HEK293T (cell line): ENCODE data around the gene EXOC6B.

Experiments
- CTCF ChIA-PET: fragments of 350-600 bp; formaldehyde crosslinking; extraction: SDS; loops from one replicate; lab custom pipeline; 2021; ENCODE audit warnings: antibody characterized with exemption, inconsistent platforms; lab: Yijun Ruan, JAX
- POLR2A ChIA-PET: fragments of 350-600 bp; formaldehyde crosslinking; extraction: SDS; loops from one replicate; lab custom pipeline; 2020; ENCODE audit warnings: antibody characterized with exemption, inconsistent platforms; lab: Yijun Ruan, JAX
- DNase-seq: peaks from one replicate; pipeline ENCODE4 v3.0.0; 2012; ENCODE audit warnings: mixed read lengths; ENCODE audit errors: extremely low spot score
- ARNT ChIP-seq: fragments of 450-650 bp; IDR thresholded peaks from 2 replicates; pipeline ENCODE4 v1.6.1; 2017; ENCODE audit warnings: mild to moderate bottlenecking
- BHLHE40 ChIP-seq: fragments of 450-650 bp; IDR thresholded peaks from 2 replicates; pipeline ENCODE4 v1.6.1; 2016; ENCODE audit warnings: mild to moderate bottlenecking, moderate library complexity, borderline replicate concordance
- CTBP1 ChIP-seq: fragments of 450-650 bp; IDR thresholded peaks from 2 replicates; pipeline ENCODE4 v1.6.1; 2016; ENCODE audit warnings: borderline replicate concordance
- ELF4 ChIP-seq: fragments of 450-650 bp; IDR thresholded peaks from 2 replicates; pipeline ENCODE4 v1.6.1; 2017; ENCODE audit warnings: antibody characterized with exemption
- FOXA1 ChIP-seq: fragments of 450-650 bp; IDR thresholded peaks from 2 replicates; pipeline ENCODE4 v1.6.1; 2016; ENCODE audit warnings: mild to moderate bottlenecking
- FOXK2 ChIP-seq: fragments of 450-650 bp; IDR thresholded peaks from 2 replicates; pipeline ENCODE4 v1.6.1; 2016; ENCODE audit warnings: mild to moderate bottlenecking
- FOXM1 ChIP-seq: fragments of 450-650 bp; IDR thresholded peaks from 2 replicates; pipeline ENCODE4 v1.6.1; 2017; ENCODE audit warnings: mild to moderate bottlenecking, borderline replicate concordance
- HDGF ChIP-seq: fragments of 450-650 bp; IDR thresholded peaks from 2 replicates; pipeline ENCODE4 v1.6.1; 2017; ENCODE audit warnings: antibody characterized with exemption, borderline replicate concordance
- L3MBTL2 ChIP-seq: fragments of 450-650 bp; conservative IDR thresholded peaks from 2 replicates; pipeline ENCODE4 v1.6.1; 2016; ENCODE audit warnings: mild to moderate bottlenecking
- LEF1 ChIP-seq: fragments of 450-650 bp; IDR thresholded peaks from 2 replicates; pipeline ENCODE4 v1.6.1; 2017; ENCODE audit warnings: mild to moderate bottlenecking, borderline replicate concordance
- NFRKB ChIP-seq: fragments of 450-650 bp; IDR thresholded peaks from 2 replicates; pipeline ENCODE4 v1.6.1; 2016; ENCODE audit warnings: mild to moderate bottlenecking, moderate library complexity
- PKNOX1 ChIP-seq: fragments of 450-650 bp; IDR thresholded peaks from 2 replicates; pipeline ENCODE4 v1.6.1; 2016
- SP1 ChIP-seq: fragments of 450-650 bp; IDR thresholded peaks from 2 replicates; pipeline ENCODE4 v1.6.1; 2017
- SUZ12 ChIP-seq: fragments of 450-650 bp; IDR thresholded peaks from 2 replicates; pipeline ENCODE4 v1.6.1; 2016; ENCODE audit warnings: mild to moderate bottlenecking
- TARDBP ChIP-seq: fragments of 450-650 bp; IDR thresholded peaks from 2 replicates; pipeline ENCODE4 v1.6.1; 2016
- ZNF384 ChIP-seq: fragments of 450-650 bp; IDR thresholded peaks from 2 replicates; pipeline ENCODE4 v1.6.1; 2016

EXOC6B gene

GRCh38 chr2:72681016-72681995 lies 144.5 kb downstream of the EXOC6B start:
- CTCF ChIA-PET, result no interaction called here
- TF ChIP-seq SUZ12 (no peak), BHLHE40 (no peak), ELF4 (no peak), CTBP1 (no peak), FOXA1 (no peak), SP1 (no peak), FOXM1 (no peak), PKNOX1 (no peak), ARNT (no peak), HDGF (no peak), TARDBP (no peak), ZNF384 (no peak)
- DNase-seq, result no peak
- POLR2A ChIA-PET, result no interaction called here

GRCh38 chr2:72678024-72678423 lies 147.8 kb downstream of the EXOC6B start:
- ChIA-PET POLR2A (no interaction called here), CTCF (no interaction called here)
- DNase-seq, result no peak
- TF ChIP-seq FOXA1 (no peak), ARNT (no peak), CTBP1 (no peak), FOXK2 (no peak), BHLHE40 (no peak), TARDBP (no peak), HDGF (no peak), FOXM1 (no peak), ZNF384 (no peak), SUZ12 (no peak), NFRKB (no peak), ELF4 (no peak), LEF1 (no peak), PKNOX1 (no peak), L3MBTL2 (no peak), SP1 (no peak)

GRCh38 chr2:72676341-72677025 lies 149.3 kb downstream of the EXOC6B start:
- ChIA-PET CTCF (no interaction called here), POLR2A (no interaction called here)
- no peak for DNase-seq
- no peak for TF ChIP-seq ZNF384
- TF ChIP-seq SUZ12, result no peak
- no peak for TF ChIP-seq FOXM1

GRCh38 chr2:72674982-72675915 lies 150.6 kb downstream of the EXOC6B start:
- ChIA-PET CTCF (interaction anchor here (0.6 kb wide), 1 partner anchor 32 kb away, joined by 5 read pairs; no protein-coding TSS in a partner anchor), POLR2A (no interaction called here)
- TF ChIP-seq FOXK2, result no peak
- no peak for TF ChIP-seq HDGF
- no peak for TF ChIP-seq CTBP1
- TF ChIP-seq SUZ12, result no peak
- no peak for TF ChIP-seq L3MBTL2
- TF ChIP-seq SP1, result no peak
- TF ChIP-seq LEF1, result no peak
- no peak for TF ChIP-seq ELF4
- TF ChIP-seq FOXM1, result no peak
- TF ChIP-seq ZNF384, result no peak
- TF ChIP-seq TARDBP, result no peak
- TF ChIP-seq ARNT, result no peak
- TF ChIP-seq BHLHE40, result no peak
- TF ChIP-seq PKNOX1, result no peak
- TF ChIP-seq FOXA1, result no peak
- no peak for DNase-seq

GRCh38 chr2:72673279-72673678 lies 152.6 kb downstream of the EXOC6B start:
- DNase-seq, result no peak
- POLR2A ChIA-PET, result no interaction called here
- TF ChIP-seq ZNF384, result no peak
- TF ChIP-seq HDGF, result no peak
- no peak for TF ChIP-seq SUZ12
- TF ChIP-seq ELF4, result no peak
- no peak for TF ChIP-seq PKNOX1
- no peak for TF ChIP-seq L3MBTL2
- TF ChIP-seq FOXA1, result no peak
- no peak for TF ChIP-seq SP1
- no peak for TF ChIP-seq TARDBP
- TF ChIP-seq FOXM1, result no peak
- TF ChIP-seq FOXK2, result no peak
- no peak for TF ChIP-seq LEF1
- no peak for TF ChIP-seq BHLHE40
- CTCF ChIA-PET, result no interaction called here
